Left lung (tissue), 10 donors: ENCODE results near the gene PPFIA4. TPM values are rescaled to one million over a fixed set of nuclear protein-coding genes. Genes with fewer than 3 reads are reported as not detected.

Experiments
- ATAC-seq: fragments of 200-7000 bp; cut with Tn5 transposase; one replicate; pipeline ENCODE4 v1.9.1; 2020; ENCODE audit warnings: moderate library complexity
- DNase-seq, 4 donors: peaks; one replicate each; pipeline ENCODE4 v3.0.0-alpha.2; 2013 to 2020
- H3K27ac ChIP-seq, 2 donors: fragments of 200-600 bp; sonication (generic) in 1 of 2; one replicate each; pipeline versions ENCODE4 v1.5.0 to v1.8.0; 2020 to 2021
- H3K27me3 ChIP-seq, 2 donors: fragments of 200-600 bp; sonication (generic) in 1 of 2; one replicate each; pipeline versions ENCODE4 v1.5.0 to v1.8.0; 2020 to 2021
- H3K36me3 ChIP-seq, 2 donors: fragments of 200-600 bp; sonication (generic) in 1 of 2; one replicate each; pipeline versions ENCODE4 v1.5.0 to v1.8.0; 2020 to 2021
- H3K4me1 ChIP-seq, 2 donors: fragments of 200-600 bp; one replicate each; pipeline ENCODE4 v1.8.0; 2021
- H3K4me3 ChIP-seq, 2 donors: fragments of 200-600 bp; sonication (generic) in 1 of 2; one replicate each; pipeline versions ENCODE4 v1.5.0 to v1.8.0; 2020 to 2021; ENCODE audit warnings: mild to moderate bottlenecking in 1 of 2
- H3K9me3 ChIP-seq, 2 donors: fragments of 200-600 bp; sonication (generic) in 1 of 2; one replicate each; pipeline versions ENCODE4 v1.5.0 to v1.8.0; 2020 to 2021
- intact Hi-C, 2 donors: fragments of 100-400 bp; cut with DNase I; formaldehyde crosslinking; loops; one replicate each; pipeline versions ENCODE4 v1.11.2 to v1.14.2; 2022
- polyA plus RNA-seq, 6 donors: library from polyadenylated mRNA; unstranded; fragments of 120-200 nt; gene quantifications; one replicate each; pipeline ENCODE4 v1.2.1, GENCODE V29; 2013; ENCODE audit not compliant: insufficient read length in 6 of 6
- total RNA-seq, 2 donors: library from RNA; stranded (reverse); fragmentation: NEBNext Ultra II Directional; extraction: Animal tissue kit (Norgen Biotek cat#: 25700); gene quantifications; one replicate each; pipeline ENCODE4 v1.2.1, GENCODE V29; 2021
- TF ChIP-seq, protein P1 (sequence below), 2 donors: fragments of 200-600 bp; sonication (generic) in 1 of 2; IDR thresholded peaks; one replicate each; pipeline versions ENCODE4 v1.5.0 to v1.8.0; 2021; ENCODE audit warnings: antibody characterized with exemption in 2 of 2
- donor health status: DM: no; HTN: yes; CAD: no.
- donor health status: DM: no; HTN: no; CAD: no.

Gene PPFIA4
- total and polyA plus RNA-seq, 8 donors: 1.3 to 5.1 (median 3.3) TPM

DNA sequence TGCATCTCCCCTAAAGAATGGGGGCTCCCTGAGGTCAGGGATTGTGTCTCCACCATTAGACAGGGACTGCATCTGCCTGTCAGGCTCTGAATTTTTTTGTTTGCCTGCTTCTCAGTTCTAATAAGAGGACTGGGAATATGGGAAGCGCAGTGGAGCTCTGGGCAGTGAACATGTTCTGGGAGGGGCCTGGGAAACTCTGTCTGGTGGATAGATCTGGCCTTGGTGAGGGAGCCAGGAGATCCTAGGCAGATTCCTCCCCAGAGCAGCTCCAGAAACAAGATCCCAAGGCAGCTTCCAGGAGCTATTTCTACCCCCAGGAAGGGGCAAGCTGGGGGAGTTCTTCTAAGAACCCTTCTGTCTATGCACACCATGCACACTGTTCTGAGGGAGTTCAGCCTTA, 72.2 kb downstream of the PPFIA4 start:
- Histone ChIP-seq H3K4me1 (no peaks in the 10 kb centered on the region), H3K4me3 (no peak overlapping the region), H3K36me3 (no peaks in the 10 kb centered on the region), H3K27ac (no peak overlapping the region), H3K9me3 (peaks cover 0 to 25% of the 10 kb centered on the region in 2 donors), H3K27me3 (no peaks in the 10 kb centered on the region)
- DNase-seq (no peak), ATAC-seq (no peak)
- TF ChIP-seq, protein P1, sequence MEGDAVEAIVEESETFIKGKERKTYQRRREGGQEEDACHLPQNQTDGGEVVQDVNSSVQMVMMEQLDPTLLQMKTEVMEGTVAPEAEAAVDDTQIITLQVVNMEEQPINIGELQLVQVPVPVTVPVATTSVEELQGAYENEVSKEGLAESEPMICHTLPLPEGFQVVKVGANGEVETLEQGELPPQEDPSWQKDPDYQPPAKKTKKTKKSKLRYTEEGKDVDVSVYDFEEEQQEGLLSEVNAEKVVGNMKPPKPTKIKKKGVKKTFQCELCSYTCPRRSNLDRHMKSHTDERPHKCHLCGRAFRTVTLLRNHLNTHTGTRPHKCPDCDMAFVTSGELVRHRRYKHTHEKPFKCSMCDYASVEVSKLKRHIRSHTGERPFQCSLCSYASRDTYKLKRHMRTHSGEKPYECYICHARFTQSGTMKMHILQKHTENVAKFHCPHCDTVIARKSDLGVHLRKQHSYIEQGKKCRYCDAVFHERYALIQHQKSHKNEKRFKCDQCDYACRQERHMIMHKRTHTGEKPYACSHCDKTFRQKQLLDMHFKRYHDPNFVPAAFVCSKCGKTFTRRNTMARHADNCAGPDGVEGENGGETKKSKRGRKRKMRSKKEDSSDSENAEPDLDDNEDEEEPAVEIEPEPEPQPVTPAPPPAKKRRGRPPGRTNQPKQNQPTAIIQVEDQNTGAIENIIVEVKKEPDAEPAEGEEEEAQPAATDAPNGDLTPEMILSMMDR (IDR thresholded peaks at IDR 0.05): no peak
- intact Hi-C loops: no loop called here

DNA sequence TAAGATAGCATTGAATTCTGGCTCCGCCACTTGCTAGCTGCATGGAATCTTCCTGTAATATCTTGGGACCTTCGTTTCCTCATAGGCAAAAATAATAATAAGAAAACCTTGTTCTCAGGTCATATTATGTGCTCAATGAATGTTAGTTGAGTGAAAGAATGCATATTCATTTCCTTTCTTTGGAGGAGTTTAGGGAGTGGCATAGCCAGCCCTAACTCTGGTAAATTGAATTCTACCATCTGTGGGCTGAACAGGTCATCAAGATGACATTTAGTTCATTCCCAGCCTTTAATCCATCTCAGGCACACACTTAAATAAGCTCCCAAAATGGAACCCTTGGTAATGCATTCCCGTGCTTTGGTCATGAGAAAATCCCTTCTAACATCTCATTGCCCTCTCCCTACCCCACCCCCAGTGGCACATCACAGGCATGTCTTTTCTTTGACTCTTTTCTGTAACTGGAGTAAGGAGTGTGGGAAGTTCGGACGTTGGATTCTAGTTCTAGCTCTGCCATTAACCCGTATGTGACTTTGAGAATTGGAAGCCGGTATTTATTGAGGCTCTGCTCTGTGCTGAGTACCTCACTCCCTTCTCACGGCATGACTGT, 72.7 kb downstream of the PPFIA4 start:
- Histone ChIP-seq H3K9me3 (peaks cover 0 to 21% of the 10 kb centered on the region in 2 donors), H3K36me3 (no peaks in the 10 kb centered on the region), H3K4me3 (no peak overlapping the region), H3K4me1 (no peaks in the 10 kb centered on the region), H3K27ac (no peak overlapping the region), H3K27me3 (no peaks in the 10 kb centered on the region)
- intact Hi-C loops: no loop called here
- no peak for ATAC-seq
- TF ChIP-seq, protein P1 (IDR thresholded peaks at IDR 0.05): no peak
- DNase-seq: no peak

DNA sequence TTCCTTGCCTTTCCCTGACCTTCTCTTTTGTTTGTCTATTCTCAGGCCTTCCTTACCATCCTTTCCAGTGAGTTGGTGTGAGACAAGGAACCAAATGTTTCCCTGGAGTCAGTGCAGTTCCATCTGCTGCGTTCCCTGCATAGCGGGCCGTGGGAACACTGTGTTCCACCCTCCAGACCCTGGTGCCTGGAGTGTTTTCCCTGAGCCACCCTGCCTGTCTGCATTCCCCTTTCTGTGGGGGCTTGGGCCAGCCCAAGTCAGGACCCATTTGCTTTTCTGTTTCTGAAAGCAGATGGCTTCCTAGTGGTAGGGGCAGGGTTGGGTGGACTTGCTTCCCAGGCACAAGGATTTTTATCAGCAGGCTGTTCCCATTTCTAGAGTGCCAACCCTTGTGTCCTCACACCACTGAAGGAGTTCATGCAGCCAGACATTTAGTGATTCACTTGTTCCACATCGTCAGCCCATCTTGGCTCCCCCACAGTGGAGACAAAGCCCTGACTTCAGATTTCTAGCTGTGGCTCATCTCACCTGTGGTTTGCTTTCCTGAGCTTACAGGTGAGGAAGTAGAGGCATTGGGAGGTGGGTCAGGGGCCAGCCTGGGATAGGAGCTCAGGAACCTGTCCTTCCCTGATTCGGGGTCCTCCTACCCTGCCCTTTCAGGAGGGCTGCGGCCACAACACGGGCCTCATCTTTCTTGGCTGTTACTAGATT, 73.7 kb downstream of the PPFIA4 start:
- no peaks in the 10 kb centered on the region for H3K27me3 ChIP-seq
- DNase-seq (no peak), ATAC-seq (no peak)
- H3K4me3 ChIP-seq: no peak overlapping the region
- TF ChIP-seq, protein P1 (IDR thresholded peaks at IDR 0.05): no peak
- H3K27ac ChIP-seq: no peak overlapping the region
- H3K36me3 ChIP-seq: no peaks in the 10 kb centered on the region
- H3K9me3 ChIP-seq: peaks cover 0 to 20% of the 10 kb centered on the region in 2 donors
- intact Hi-C loops: no loop called here
- H3K4me1 ChIP-seq: no peaks in the 10 kb centered on the region

DNA sequence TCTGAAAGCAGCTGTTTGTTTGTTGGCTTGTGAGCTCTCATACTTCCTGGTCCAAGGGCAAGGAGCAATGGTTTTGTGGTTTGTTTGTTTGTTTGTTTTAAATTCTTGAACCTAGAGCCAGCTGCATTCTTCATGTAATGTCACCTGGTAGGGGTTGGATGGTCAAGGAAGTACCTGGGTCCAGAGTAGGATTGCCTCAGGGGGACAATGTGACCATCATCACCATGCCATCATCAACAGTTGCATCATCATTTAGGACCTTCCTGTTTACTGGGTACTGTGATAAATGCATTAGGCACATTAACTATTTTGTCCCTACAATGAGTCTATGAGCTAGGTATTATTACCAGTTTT, 74.2 kb downstream of the PPFIA4 start:
- TF ChIP-seq, protein P1 (IDR thresholded peaks at IDR 0.05): no peak
- intact Hi-C loops: no loop called here
- peaks cover 0 to 15% of the 10 kb centered on the region in 2 donors for H3K9me3 ChIP-seq
- no peak overlapping the region for H3K4me3 ChIP-seq
- DNase-seq (no peak), ATAC-seq (no peak)
- no peak overlapping the region for H3K27ac ChIP-seq
- no peaks in the 10 kb centered on the region for H3K4me1 ChIP-seq
- H3K36me3 ChIP-seq: no peaks in the 10 kb centered on the region
- no peaks in the 10 kb centered on the region for H3K27me3 ChIP-seq

DNA sequence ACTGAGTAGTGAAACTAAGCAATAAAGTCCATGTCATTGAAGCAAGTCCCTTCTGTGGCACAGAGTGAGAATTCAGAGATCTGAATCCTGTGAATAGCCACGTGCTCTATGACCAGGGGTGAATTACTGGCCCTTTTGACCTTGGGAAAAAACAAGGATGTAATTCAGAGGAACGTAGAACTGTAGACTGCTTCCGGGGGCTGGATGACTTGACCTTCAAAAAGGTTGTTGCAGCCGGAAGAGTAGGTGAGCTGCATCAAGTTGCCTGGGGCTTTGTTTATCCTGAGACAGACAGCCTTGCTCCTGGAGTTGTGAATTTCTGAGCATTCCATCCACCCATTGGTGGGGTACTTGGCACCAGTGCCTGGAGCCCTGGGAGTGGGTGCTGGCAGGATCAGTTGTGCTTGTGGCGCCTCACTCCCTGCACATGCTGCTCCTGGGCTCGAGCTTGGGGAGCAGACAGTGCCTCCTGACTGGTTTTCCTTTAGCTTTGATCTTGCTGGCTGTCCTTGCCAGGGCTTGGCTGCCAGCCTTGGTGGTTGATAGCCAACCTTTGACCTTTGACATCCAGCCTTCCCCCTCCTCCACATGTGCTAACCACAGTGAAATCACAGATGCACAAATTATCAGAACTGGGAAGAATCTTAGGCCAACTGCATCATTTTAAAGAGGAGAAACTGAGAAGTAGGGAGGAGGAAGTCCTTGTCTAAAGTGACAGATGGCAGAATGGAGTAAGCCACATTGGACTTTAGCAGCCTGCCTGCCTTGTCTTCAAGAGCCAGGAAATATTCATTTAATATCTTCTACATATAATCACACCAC, 75.7 kb downstream of the PPFIA4 start:
- intact Hi-C loops: no loop called here
- H3K4me1 ChIP-seq: no peaks in the 10 kb centered on the region
- H3K27ac ChIP-seq: no peak overlapping the region
- H3K4me3 ChIP-seq: no peak overlapping the region
- ATAC-seq: no peak
- DNase-seq: no peak
- peaks cover 0 to 9% of the 10 kb centered on the region in 2 donors for H3K9me3 ChIP-seq
- no peaks in the 10 kb centered on the region for H3K36me3 ChIP-seq
- H3K27me3 ChIP-seq: peaks cover 0 to 6% of the 10 kb centered on the region in 2 donors
- TF ChIP-seq, protein P1 (IDR thresholded peaks at IDR 0.05): no peak
